Sigmoid colon (tissue), 7 donors: ENCODE measurements around the gene KLHL13. TPM values are rescaled to one million over a fixed set of nuclear protein-coding genes. Genes with fewer than 3 reads are reported as not detected.

Experiments
- DNase-seq: peaks from one replicate; pipeline ENCODE4 v3.0.0-alpha.2; 2019
- H3K27ac ChIP-seq, 4 donors: fragments of 200-600 bp; sonication (generic); one replicate each; pipeline ENCODE4 v1.5.1; 2016 to 2019; ENCODE audit warnings: mild to moderate bottlenecking in 1 of 4
- H3K27me3 ChIP-seq, 3 donors: fragments of 200-600 bp; sonication (generic); one replicate each; pipeline ENCODE4 v1.5.1; 2019; ENCODE audit warnings: mild to moderate bottlenecking in 1 of 3
- H3K36me3 ChIP-seq, 4 donors: fragments of 200-600 bp; sonication (generic); one replicate each; pipeline ENCODE4 v1.5.1; 2016 to 2019
- H3K4me1 ChIP-seq, 4 donors: fragments of 200-600 bp; sonication (generic); one replicate each; pipeline ENCODE4 v1.5.1; 2017 to 2019
- H3K4me3 ChIP-seq, 4 donors: fragments of 200-600 bp; sonication (generic); one replicate each; pipeline ENCODE4 v1.5.1; 2017 to 2019; ENCODE audit warnings: mild to moderate bottlenecking in 2 of 4, moderate library complexity in 1 of 4
- H3K9me3 ChIP-seq, 4 donors: fragments of 200-600 bp in 3 of 4; sonication (generic) in 3 of 4; one replicate each; pipeline versions ENCODE4 v1.5.1 to v1.6.1; 2013 to 2019
- CTCF ChIP-seq, 4 experiments: fragments of 450-650 bp in 3 of 4; fragments of 200-600 bp in 1 of 4; IDR thresholded peaks; one replicate each; pipeline ENCODE4 v1.5.1; 2016 to 2019; ENCODE audit warnings: antibody characterized with exemption in 4 of 4, mild to moderate bottlenecking in 3 of 4, moderate library complexity in 2 of 4
- EP300 ChIP-seq, 4 donors: sonication (generic); formaldehyde crosslinking; IDR thresholded peaks; one replicate each; pipeline ENCODE4 v1.6.1; 2017; ENCODE audit warnings: antibody characterized with exemption in 4 of 4
- POLR2A ChIP-seq, 2 donors: fragments of 450-650 bp; IDR thresholded peaks; one replicate each; pipeline ENCODE4 v1.6.1; 2016; ENCODE audit warnings: antibody characterized with exemption in 2 of 2, mild to moderate bottlenecking in 2 of 2, moderate library complexity in 2 of 2
- POLR2AphosphoS5 ChIP-seq, 4 donors: sonication (generic); formaldehyde crosslinking; IDR thresholded peaks; one replicate each; pipeline ENCODE4 v1.6.1; 2017; ENCODE audit warnings: antibody characterized with exemption in 4 of 4
- WGBS, 2 donors: extraction: QIAGEN DNeasy Blood & Tissue Kit; methylation state at CpG; one replicate each; pipeline ENCODE4 v1.1.7; 2013; 5-methylcytosine and 5-hydroxymethylcytosine counted together
- intact Hi-C: fragments of 100-400 bp; cut with DNase I; formaldehyde crosslinking; loops from one replicate; pipeline ENCODE4 v1.15.1; 2023
- polyA plus RNA-seq, 3 donors: library from polyadenylated mRNA; stranded (reverse); fragments of 200-250 nt; gene quantifications; one replicate each; pipeline ENCODE4 v1.2.3, GENCODE V29; 2013
- total RNA-seq, 4 donors: library from RNA; depleted of rRNA; stranded (reverse); fragments of >200 nt; gene quantifications; one replicate each; pipeline ENCODE4 v1.1.0, GENCODE V29; 2016
- donor health status: healthy with polysubstance abuse.
- donor health status: Bipolar disorder and iron deficiency.
- donor health status: healthy.

The KLHL13 gene
- total and polyA plus RNA-seq, 7 donors, result 1.2 to 12.9 (median 8.9) TPM

- DNase-seq, result no peak
- WGBS, 2 donors, result 53 to 74% methylated on average over 1 of the region's 1 CpG
- H3K27me3 ChIP-seq, result no peaks in the 10 kb centered on the region
- TF ChIP-seq CTCF (IDR thresholded peaks at IDR 0.05) (no peak), EP300 (IDR thresholded peaks at IDR 0.05) (no peak), POLR2A (IDR thresholded peaks at IDR 0.05) (no peak), POLR2AphosphoS5 (IDR thresholded peaks at IDR 0.05) (no peak)
- H3K9me3 ChIP-seq, result no peaks in the 10 kb centered on the region
- intact Hi-C loops, result no loop called here
- H3K27ac ChIP-seq, result no peak overlapping the region
- H3K4me1 ChIP-seq, result no peaks in the 10 kb centered on the region
- no peak overlapping the region for H3K4me3 ChIP-seq
- no peaks in the 10 kb centered on the region for H3K36me3 ChIP-seq
Observed at GRCh38 chrX:117895418-117895817, 221.2 kb downstream of the KLHL13 start.

- no peak overlapping the region for H3K4me3 ChIP-seq
- no peaks in the 10 kb centered on the region for H3K9me3 ChIP-seq
- H3K36me3 ChIP-seq, result no peaks in the 10 kb centered on the region
- H3K27me3 ChIP-seq, result no peaks in the 10 kb centered on the region
- no peak overlapping the region for H3K27ac ChIP-seq
- DNase-seq, result no peak
- TF ChIP-seq POLR2A (IDR thresholded peaks at IDR 0.05), result no peak
- TF ChIP-seq POLR2AphosphoS5 (IDR thresholded peaks at IDR 0.05), result no peak
- no peak for TF ChIP-seq CTCF (IDR thresholded peaks at IDR 0.05)
- TF ChIP-seq EP300 (IDR thresholded peaks at IDR 0.05), result no peak
- no peaks in the 10 kb centered on the region for H3K4me1 ChIP-seq
- intact Hi-C loops, result no loop called here
- WGBS, 2 donors, result 82 to 90% methylated on average over 1 of the region's 1 CpG
Observed at GRCh38 chrX:117892469-117892868, 224.1 kb downstream of the KLHL13 start.

GRCh38 chrX:117871796-117872195 lies 244.8 kb downstream of the KLHL13 start:
- Histone ChIP-seq H3K4me1 (no peaks in the 10 kb centered on the region), H3K4me3 (no peak overlapping the region), H3K27ac (no peak overlapping the region), H3K36me3 (no peaks in the 10 kb centered on the region), H3K9me3 (no peaks in the 10 kb centered on the region), H3K27me3 (no peaks in the 10 kb centered on the region)
- 81 to 82% methylated on average over 1 of the region's 1 CpG for WGBS, 2 donors
- no peak for DNase-seq
- intact Hi-C loops, result no loop called here
- no peak for TF ChIP-seq POLR2AphosphoS5 (IDR thresholded peaks at IDR 0.05)
- TF ChIP-seq POLR2A (IDR thresholded peaks at IDR 0.05), result no peak
- no peak for TF ChIP-seq CTCF (IDR thresholded peaks at IDR 0.05)
- TF ChIP-seq EP300 (IDR thresholded peaks at IDR 0.05), result no peak

- Histone ChIP-seq H3K27ac (no peak overlapping the region), H3K9me3 (no peaks in the 10 kb centered on the region), H3K27me3 (no peaks in the 10 kb centered on the region), H3K4me1 (no peaks in the 10 kb centered on the region), H3K36me3 (no peaks in the 10 kb centered on the region), H3K4me3 (no peak overlapping the region)
- WGBS, 2 donors, result 90 to 100% methylated on average over 1 of the region's 1 CpG
- TF ChIP-seq EP300 (IDR thresholded peaks at IDR 0.05) (no peak), CTCF (IDR thresholded peaks at IDR 0.05) (no peak), POLR2AphosphoS5 (IDR thresholded peaks at IDR 0.05) (no peak), POLR2A (IDR thresholded peaks at IDR 0.05) (no peak)
- DNase-seq, result no peak
- intact Hi-C loops, result no loop called here
Observed at GRCh38 chrX:117860517-117860916, 256.1 kb downstream of the KLHL13 start.

- intact Hi-C loops, result no loop called here
- DNase-seq, result no peak
- H3K27ac ChIP-seq, result no peak overlapping the region
- H3K36me3 ChIP-seq, result no peaks in the 10 kb centered on the region
- no peaks in the 10 kb centered on the region for H3K27me3 ChIP-seq
- no peak overlapping the region for H3K4me3 ChIP-seq
- H3K4me1 ChIP-seq, result no peaks in the 10 kb centered on the region
- WGBS, 2 donors, result 41 to 47% methylated on average over 2 of the region's 2 CpGs
- no peak for TF ChIP-seq CTCF (IDR thresholded peaks at IDR 0.05)
- TF ChIP-seq POLR2AphosphoS5 (IDR thresholded peaks at IDR 0.05), result no peak
- TF ChIP-seq EP300 (IDR thresholded peaks at IDR 0.05), result no peak
- no peak for TF ChIP-seq POLR2A (IDR thresholded peaks at IDR 0.05)
- no peaks in the 10 kb centered on the region for H3K9me3 ChIP-seq
Observed at GRCh38 chrX:117854806-117855205, 261.8 kb downstream of the KLHL13 start.
